SK-N-SH treated with all-trans-retinoic acid at 6 μM for 48 hours (cell line): ENCODE measurements around the gene DRG2.

Experiments used
- ATAC-seq: fragments of 200-7000 bp; cut with Tn5 transposase; 3 replicates; pipeline ENCODE4 v1.9.1; 2020; ENCODE audit warnings: mild to moderate bottlenecking, moderate library complexity
- ARNTL ChIP-seq: fragments of 450-650 bp; formaldehyde crosslinking; IDR thresholded peaks from 2 replicates; pipeline ENCODE4 v1.5.0; 2020; ENCODE audit warnings: low read depth, mild to moderate bottlenecking, moderate library complexity, borderline replicate concordance
- BACH2 ChIP-seq: fragments of 250-450 bp; sonication (Bioruptor Pico); IDR thresholded peaks from 2 replicates; pipeline ENCODE4 v1.9.0; 2021; ENCODE audit warnings: mild to moderate bottlenecking, borderline replicate concordance
- CSDC2 ChIP-seq: fragments of 250-450 bp; sonication (Bioruptor Pico); IDR thresholded peaks from 2 replicates; pipeline ENCODE4 v1.5.0; 2020; ENCODE audit warnings: mild to moderate bottlenecking, moderate library complexity
- GLIS3 ChIP-seq: fragments of 250-450 bp; sonication (Bioruptor Pico); IDR thresholded peaks from 2 replicates; pipeline ENCODE4 v1.5.0; 2020; ENCODE audit warnings: mild to moderate bottlenecking, moderate library complexity
- ISL1 ChIP-seq: fragments of 250-450 bp; sonication (Bioruptor Pico); IDR thresholded peaks from 2 replicates; pipeline ENCODE4 v2.1.2; 2022; ENCODE audit warnings: mild to moderate bottlenecking, moderate library complexity
- OSR1 ChIP-seq: fragments of 250-450 bp; sonication (Bioruptor Pico); IDR thresholded peaks from 2 replicates; pipeline ENCODE4 v1.8.0; 2022; ENCODE audit warnings: moderate library complexity, mild to moderate bottlenecking, inconsistent platforms
- PPARA ChIP-seq: fragments of 250-450 bp; sonication (Bioruptor Pico); IDR thresholded peaks from 2 replicates; pipeline ENCODE4 v1.5.0; 2020; ENCODE audit warnings: mild to moderate bottlenecking, borderline replicate concordance
- RARB ChIP-seq: fragments of 250-450 bp; sonication (Bioruptor Pico); IDR thresholded peaks from 2 replicates; pipeline ENCODE4 v1.8.0; 2021; ENCODE audit warnings: mild to moderate bottlenecking, moderate library complexity
- TCF4 ChIP-seq: fragments of 250-450 bp; sonication (Bioruptor Pico); IDR thresholded peaks from 2 replicates; pipeline ENCODE4 v1.8.0; 2021; ENCODE audit warnings: mild to moderate bottlenecking, moderate library complexity, borderline replicate concordance
- ZC3H10 ChIP-seq: fragments of 250-450 bp; sonication (Bioruptor Pico); IDR thresholded peaks from 2 replicates; pipeline ENCODE4 v1.5.1; 2021; ENCODE audit warnings: mild to moderate bottlenecking, moderate library complexity
- ZFP3 ChIP-seq: fragments of 250-450 bp; sonication (Bioruptor Pico); IDR thresholded peaks from 2 replicates; pipeline ENCODE4 v1.5.0; 2020; ENCODE audit warnings: mild to moderate bottlenecking, moderate library complexity
- ZFP30 ChIP-seq: fragments of 450-650 bp; formaldehyde crosslinking; IDR thresholded peaks from 2 replicates; pipeline ENCODE4 v1.5.0; 2022; ENCODE audit warnings: mild to moderate bottlenecking, moderate library complexity
- ZNF565 ChIP-seq: fragments of 450-650 bp; formaldehyde crosslinking; conservative IDR thresholded peaks from 2 replicates; pipeline ENCODE4 v1.5.0; 2020; ENCODE audit warnings: low read depth, mild to moderate bottlenecking, moderate library complexity
- ZNF70 ChIP-seq: fragments of 450-650 bp; formaldehyde crosslinking; IDR thresholded peaks from 2 replicates; pipeline ENCODE4 v1.5.0; 2020; ENCODE audit warnings: mild to moderate bottlenecking, moderate library complexity
- ZNF8 ChIP-seq: fragments of 450-650 bp; formaldehyde crosslinking; IDR thresholded peaks from 2 replicates; pipeline ENCODE4 v1.5.0; 2020; ENCODE audit warnings: mild to moderate bottlenecking, moderate library complexity
- TF ChIP-seq, protein P1 (sequence below): fragments of 250-450 bp; sonication (Bioruptor Pico); IDR thresholded peaks from 2 replicates; pipeline ENCODE4 v1.5.1; 2020; ENCODE audit warnings: low read depth, mild to moderate bottlenecking, moderate library complexity
- TF ChIP-seq, protein P2 (sequence below): fragments of 250-450 bp; sonication (Bioruptor Pico); IDR thresholded peaks from 2 replicates; pipeline ENCODE4 v1.8.0; 2021; ENCODE audit warnings: low read depth, mild to moderate bottlenecking, moderate library complexity, borderline replicate concordance
- TF ChIP-seq, protein P3 (sequence below): fragments of 250-450 bp; sonication (Bioruptor Pico); IDR thresholded peaks from 2 replicates; pipeline ENCODE4 v1.8.0; 2020; ENCODE audit warnings: mild to moderate bottlenecking, moderate library complexity, borderline replicate concordance
- TF ChIP-seq, protein P4 (sequence below): fragments of 250-450 bp; sonication (Bioruptor Pico); IDR thresholded peaks from 2 replicates; pipeline ENCODE4 v1.5.0; 2020; ENCODE audit warnings: mild to moderate bottlenecking, moderate library complexity

DRG2 gene

DNA sequence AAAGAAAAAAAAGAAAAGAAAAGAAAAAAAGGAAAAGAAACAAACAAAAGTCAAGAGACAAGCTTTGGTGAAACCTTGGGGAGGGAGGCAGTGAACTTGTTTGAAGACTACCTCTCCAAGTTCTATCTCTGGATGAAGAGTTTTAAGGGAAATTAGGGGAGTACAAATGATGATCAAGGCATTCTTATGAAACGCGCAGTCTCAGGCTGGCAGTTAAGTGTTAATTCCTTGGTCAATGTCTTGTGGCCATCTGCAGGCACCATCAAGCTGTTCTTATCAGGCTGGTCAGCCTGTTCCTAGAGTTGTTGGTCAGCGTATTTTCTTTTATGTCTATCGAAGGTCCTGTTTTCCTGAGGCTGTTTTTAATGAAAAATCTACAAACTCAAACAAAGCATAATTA, 8.2 kb upstream of the DRG2 start:
- no peak for ATAC-seq
- TF ChIP-seq OSR1 (CRISPR knock-in tag) (no peak), ZFP30 (no peak), ZC3H10 (CRISPR knock-in tag) (no peak), PPARA (CRISPR knock-in tag) (no peak), ZNF565 (no peak), GLIS3 (CRISPR knock-in tag) (no peak), ZFP3 (CRISPR knock-in tag) (no peak), ZNF8 (no peak), ZNF70 (no peak)
- TF ChIP-seq, protein P1, sequence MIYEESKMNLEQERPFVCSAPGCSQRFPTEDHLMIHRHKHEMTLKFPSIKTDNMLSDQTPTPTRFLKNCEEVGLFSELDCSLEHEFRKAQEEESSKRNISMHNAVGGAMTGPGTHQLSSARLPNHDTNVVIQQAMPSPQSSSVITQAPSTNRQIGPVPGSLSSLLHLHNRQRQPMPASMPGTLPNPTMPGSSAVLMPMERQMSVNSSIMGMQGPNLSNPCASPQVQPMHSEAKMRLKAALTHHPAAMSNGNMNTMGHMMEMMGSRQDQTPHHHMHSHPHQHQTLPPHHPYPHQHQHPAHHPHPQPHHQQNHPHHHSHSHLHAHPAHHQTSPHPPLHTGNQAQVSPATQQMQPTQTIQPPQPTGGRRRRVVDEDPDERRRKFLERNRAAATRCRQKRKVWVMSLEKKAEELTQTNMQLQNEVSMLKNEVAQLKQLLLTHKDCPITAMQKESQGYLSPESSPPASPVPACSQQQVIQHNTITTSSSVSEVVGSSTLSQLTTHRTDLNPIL (CRISPR knock-in tag): no peak
- TF ChIP-seq, protein P2, sequence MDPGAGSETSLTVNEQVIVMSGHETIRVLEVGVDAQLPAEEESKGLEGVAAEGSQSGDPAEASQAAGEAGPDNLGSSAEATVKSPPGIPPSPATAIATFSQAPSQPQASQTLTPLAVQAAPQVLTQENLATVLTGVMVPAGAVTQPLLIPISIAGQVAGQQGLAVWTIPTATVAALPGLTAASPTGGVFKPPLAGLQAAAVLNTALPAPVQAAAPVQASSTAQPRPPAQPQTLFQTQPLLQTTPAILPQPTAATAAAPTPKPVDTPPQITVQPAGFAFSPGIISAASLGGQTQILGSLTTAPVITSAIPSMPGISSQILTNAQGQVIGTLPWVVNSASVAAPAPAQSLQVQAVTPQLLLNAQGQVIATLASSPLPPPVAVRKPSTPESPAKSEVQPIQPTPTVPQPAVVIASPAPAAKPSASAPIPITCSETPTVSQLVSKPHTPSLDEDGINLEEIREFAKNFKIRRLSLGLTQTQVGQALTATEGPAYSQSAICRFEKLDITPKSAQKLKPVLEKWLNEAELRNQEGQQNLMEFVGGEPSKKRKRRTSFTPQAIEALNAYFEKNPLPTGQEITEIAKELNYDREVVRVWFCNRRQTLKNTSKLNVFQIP (CRISPR knock-in tag): no peak

DNA sequence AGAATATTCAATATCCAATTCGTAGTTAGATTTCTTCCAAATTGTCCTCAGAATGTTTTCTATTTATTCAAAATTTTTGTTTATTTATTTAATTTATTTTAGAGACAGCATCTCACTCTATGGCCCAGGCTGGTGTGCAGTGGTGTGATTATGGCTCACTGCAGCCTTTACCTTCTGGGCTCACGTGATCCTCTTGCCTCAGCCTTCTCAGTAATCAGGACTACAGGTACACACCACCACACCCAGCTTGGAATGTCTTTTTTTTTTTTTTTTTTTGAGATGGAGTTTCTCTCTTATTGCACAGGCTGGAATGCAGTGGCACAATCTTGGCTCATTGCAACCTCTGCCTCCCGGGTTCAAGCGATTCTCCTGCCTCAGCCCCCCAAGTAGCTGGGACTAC, 3.5 kb upstream of the DRG2 start:
- TF ChIP-seq TCF4 (CRISPR knock-in tag) (no peak), OSR1 (CRISPR knock-in tag) (no peak), ZFP30 (no peak), ISL1 (CRISPR knock-in tag) (no peak), GLIS3 (CRISPR knock-in tag) (no peak), ZFP3 (CRISPR knock-in tag) (no peak), ZNF565 (no peak), ARNTL (no peak), ZC3H10 (CRISPR knock-in tag) (no peak), CSDC2 (CRISPR knock-in tag) (no peak)
- TF ChIP-seq, protein P3, sequence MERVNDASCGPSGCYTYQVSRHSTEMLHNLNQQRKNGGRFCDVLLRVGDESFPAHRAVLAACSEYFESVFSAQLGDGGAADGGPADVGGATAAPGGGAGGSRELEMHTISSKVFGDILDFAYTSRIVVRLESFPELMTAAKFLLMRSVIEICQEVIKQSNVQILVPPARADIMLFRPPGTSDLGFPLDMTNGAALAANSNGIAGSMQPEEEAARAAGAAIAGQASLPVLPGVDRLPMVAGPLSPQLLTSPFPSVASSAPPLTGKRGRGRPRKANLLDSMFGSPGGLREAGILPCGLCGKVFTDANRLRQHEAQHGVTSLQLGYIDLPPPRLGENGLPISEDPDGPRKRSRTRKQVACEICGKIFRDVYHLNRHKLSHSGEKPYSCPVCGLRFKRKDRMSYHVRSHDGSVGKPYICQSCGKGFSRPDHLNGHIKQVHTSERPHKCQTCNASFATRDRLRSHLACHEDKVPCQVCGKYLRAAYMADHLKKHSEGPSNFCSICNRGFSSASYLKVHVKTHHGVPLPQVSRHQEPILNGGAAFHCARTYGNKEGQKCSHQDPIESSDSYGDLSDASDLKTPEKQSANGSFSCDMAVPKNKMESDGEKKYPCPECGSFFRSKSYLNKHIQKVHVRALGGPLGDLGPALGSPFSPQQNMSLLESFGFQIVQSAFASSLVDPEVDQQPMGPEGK (CRISPR knock-in tag): no peak
- ATAC-seq: no peak

DNA sequence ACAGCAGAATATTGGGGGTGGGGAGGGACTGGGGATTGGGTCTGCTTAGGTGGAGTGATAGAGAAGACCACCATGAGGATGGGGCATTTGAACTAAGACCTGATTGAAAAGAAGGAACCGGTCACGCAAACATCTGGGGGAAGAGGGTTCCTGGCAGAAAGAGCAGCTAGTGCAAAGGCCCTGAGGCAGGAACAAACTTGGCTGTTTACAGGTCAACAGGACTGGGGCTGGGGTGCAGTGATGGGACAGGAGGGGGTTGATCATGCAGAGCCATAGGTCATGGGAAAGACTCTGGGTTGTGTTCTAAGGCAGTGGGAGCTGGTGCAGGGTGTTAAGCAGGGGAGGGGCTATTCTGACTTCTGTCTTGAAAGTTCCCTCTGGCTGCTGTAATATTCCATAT, 1.9 kb downstream of the DRG2 start:
- ATAC-seq: no peak
- no peak for TF ChIP-seq RARB (CRISPR knock-in tag)
- TF ChIP-seq, protein P4, sequence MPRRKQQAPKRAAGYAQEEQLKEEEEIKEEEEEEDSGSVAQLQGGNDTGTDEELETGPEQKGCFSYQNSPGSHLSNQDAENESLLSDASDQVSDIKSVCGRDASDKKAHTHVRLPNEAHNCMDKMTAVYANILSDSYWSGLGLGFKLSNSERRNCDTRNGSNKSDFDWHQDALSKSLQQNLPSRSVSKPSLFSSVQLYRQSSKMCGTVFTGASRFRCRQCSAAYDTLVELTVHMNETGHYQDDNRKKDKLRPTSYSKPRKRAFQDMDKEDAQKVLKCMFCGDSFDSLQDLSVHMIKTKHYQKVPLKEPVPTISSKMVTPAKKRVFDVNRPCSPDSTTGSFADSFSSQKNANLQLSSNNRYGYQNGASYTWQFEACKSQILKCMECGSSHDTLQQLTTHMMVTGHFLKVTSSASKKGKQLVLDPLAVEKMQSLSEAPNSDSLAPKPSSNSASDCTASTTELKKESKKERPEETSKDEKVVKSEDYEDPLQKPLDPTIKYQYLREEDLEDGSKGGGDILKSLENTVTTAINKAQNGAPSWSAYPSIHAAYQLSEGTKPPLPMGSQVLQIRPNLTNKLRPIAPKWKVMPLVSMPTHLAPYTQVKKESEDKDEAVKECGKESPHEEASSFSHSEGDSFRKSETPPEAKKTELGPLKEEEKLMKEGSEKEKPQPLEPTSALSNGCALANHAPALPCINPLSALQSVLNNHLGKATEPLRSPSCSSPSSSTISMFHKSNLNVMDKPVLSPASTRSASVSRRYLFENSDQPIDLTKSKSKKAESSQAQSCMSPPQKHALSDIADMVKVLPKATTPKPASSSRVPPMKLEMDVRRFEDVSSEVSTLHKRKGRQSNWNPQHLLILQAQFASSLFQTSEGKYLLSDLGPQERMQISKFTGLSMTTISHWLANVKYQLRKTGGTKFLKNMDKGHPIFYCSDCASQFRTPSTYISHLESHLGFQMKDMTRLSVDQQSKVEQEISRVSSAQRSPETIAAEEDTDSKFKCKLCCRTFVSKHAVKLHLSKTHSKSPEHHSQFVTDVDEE (CRISPR knock-in tag): no peak
- TF ChIP-seq, protein P1 (CRISPR knock-in tag): no peak
- TF ChIP-seq ZNF8: no peak
- no peak for TF ChIP-seq ARNTL
- TF ChIP-seq ISL1 (CRISPR knock-in tag): no peak
- no peak for TF ChIP-seq GLIS3 (CRISPR knock-in tag)
- TF ChIP-seq BACH2 (CRISPR knock-in tag): no peak
- TF ChIP-seq, all 23 proteins: peak for 0

DNA sequence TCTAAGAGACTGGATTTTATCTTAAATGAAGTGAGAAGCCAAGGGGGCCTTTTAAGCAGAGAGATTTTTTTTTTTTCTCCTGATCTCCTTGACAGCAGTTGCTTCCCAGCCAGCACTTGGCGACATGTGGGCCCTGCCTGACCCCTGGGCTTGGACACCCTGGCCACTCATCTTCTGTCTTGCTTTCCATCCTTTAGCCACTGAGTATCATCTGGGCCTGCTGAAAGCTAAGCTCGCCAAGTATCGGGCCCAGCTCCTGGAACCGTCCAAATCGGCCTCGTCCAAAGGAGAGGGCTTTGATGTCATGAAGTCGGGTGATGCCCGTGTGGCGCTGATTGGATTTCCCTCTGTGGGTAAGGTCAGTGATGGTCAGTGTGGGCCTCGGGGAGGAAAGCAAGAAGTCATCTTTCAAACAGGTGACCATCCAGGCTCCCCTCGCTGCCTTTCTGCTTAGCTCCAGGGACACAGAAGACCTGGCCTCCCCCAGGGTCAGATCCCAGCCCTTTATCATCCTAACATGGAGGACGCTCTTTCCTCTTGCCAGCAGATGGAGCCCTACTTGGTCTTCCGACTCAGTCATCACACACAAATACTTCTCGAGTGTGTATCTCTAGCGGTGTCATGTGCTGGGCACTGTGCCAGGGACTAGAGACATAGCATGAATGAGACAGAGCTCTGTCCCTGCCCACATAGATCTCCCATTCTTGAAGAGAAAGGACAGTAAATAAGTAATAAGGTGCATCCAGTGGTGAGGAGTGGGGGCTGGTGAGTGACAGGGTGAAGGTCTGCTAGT, 6.1 kb downstream of the DRG2 start:
- no peak for TF ChIP-seq OSR1 (CRISPR knock-in tag)
- TF ChIP-seq, protein P1 (CRISPR knock-in tag): no peak
- no peak for TF ChIP-seq ZNF8
- TF ChIP-seq TCF4 (CRISPR knock-in tag): no peak
- TF ChIP-seq BACH2 (CRISPR knock-in tag): no peak
- TF ChIP-seq, all 23 proteins: peak for 0
- ATAC-seq: peak; percentile 79
